GM12801 (cell line): Measurements from ENCODE around the gene RBMS3.

Experiments
- CTCF ChIP-seq: IDR thresholded peaks from one replicate; pipeline ENCODE4 v1.5.1; 2011; ENCODE audit warnings: control low read depth; ENCODE audit not compliant: insufficient read length; ENCODE audit errors: extremely low read depth

RBMS3 gene

GRCh38 chr3:29590461-29590860 is 309.6 kb downstream of the RBMS3 start:
- TF ChIP-seq CTCF = no peak

GRCh38 chr3:29591579-29591978 is 310.7 kb downstream of the RBMS3 start:
- no peak for TF ChIP-seq CTCF

- TF ChIP-seq CTCF = no peak
These were observed 312.9 kb downstream of the RBMS3 start for GRCh38 chr3:29593802-29594201.

DNA sequence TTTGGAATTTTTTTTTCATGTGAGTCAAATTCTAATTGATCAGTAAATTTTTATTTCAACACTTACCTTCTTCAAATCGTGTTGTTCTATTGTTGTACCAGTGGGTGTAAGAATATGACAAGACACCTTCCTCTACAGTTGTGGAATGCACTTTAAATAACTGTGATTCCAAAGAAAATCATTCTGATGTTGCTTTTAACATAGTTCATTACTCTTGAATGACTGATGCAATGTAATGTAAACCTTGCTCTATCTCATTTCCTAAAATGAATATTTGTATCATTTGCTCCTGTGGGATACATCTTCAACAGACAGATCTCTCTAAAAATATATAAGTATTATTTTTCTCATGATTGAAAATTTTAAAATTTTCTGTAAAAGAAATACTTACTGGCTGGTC is 313.4 kb downstream of the RBMS3 start:
- TF ChIP-seq CTCF = no peak

DNA sequence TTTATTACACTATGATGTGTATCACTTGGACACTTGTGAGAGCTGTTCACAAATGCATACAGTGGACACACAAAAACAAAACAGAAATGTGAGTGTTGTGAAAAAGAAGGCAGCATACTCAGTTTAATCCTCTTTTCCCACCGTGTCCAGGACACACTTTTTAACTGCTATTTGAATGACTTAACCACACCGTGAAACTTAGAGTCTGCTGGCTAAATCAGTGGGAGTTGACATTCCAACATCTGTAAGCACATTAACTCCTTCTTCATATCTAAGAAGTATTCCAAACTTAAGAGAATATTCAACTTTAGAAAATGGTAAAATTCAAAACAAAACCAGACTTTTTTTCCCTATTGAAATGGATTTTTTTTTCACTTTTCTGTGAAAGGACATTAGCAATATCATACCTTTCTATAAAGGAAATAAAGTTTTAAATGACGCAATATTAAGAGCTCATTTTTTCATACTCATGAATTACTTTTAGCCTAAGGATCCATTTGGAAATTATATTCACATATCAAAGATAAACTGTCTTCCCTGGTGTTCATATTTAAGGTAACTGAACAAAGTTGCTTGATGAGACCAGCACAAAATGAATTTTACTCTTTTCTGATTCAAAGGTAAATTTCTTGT is 316.6 kb downstream of the RBMS3 start:
- TF ChIP-seq CTCF = no peak

GRCh38 chr3:29601861-29602585 is 321.2 kb downstream of the RBMS3 start:
- no peak for TF ChIP-seq CTCF

- TF ChIP-seq CTCF = no peak
These were observed 325.0 kb downstream of the RBMS3 start for GRCh38 chr3:29605845-29606244.
